HG03039 (cell line): ENCODE measurements around the gene PPP2R5A.
"Not testable (repeated sequence)": the region's sequence is repeated elsewhere in the genome, so short reads cannot be mapped to it uniquely, and the experiment has no call there.

Source experiments
- ATAC-seq: cut with Tn5 transposase; IDR thresholded peaks from one replicate; pipeline ENCODE4 v1.9.1; 2021; ENCODE audit warnings: mild to moderate bottlenecking, moderate library complexity; ENCODE audit not compliant: unreplicated experiment

Gene PPP2R5A

GRCh38 chr1:212351588-212352362, 66.6 kb downstream of the PPP2R5A start:
- no peak for ATAC-seq

- ATAC-seq: no peak
These were observed 68.0 kb downstream of the PPP2R5A start for GRCh38 chr1:212353181-212353580.

- ATAC-seq: no peak
These were observed 69.3 kb downstream of the PPP2R5A start for GRCh38 chr1:212354464-212354863.

GRCh38 chr1:212355230-212355969, 70.2 kb downstream of the PPP2R5A start:
- ATAC-seq: no peak

- ATAC-seq: no peak
These were observed 74.7 kb downstream of the PPP2R5A start for GRCh38 chr1:212359794-212360479.

GRCh38 chr1:212364985-212365384, 79.8 kb downstream of the PPP2R5A start:
- no peak for ATAC-seq

GRCh38 chr1:212366901-212367300, 81.7 kb downstream of the PPP2R5A start:
- no peak for ATAC-seq

- ATAC-seq: no peak
These were observed 82.4 kb downstream of the PPP2R5A start for GRCh38 chr1:212367474-212368072.

- ATAC-seq: peak; percentile 70
These were observed 82.9 kb downstream of the PPP2R5A start for GRCh38 chr1:212368073-212368484.

- no peak for ATAC-seq
These were observed 90.8 kb downstream of the PPP2R5A start for GRCh38 chr1:212375986-212376385.

GRCh38 chr1:212377644-212378043, 92.4 kb downstream of the PPP2R5A start:
- no peak for ATAC-seq

- ATAC-seq: no peak
These were observed 94.2 kb downstream of the PPP2R5A start for GRCh38 chr1:212379366-212379765.

- no peak for ATAC-seq
These were observed 96.3 kb downstream of the PPP2R5A start for GRCh38 chr1:212381397-212382035.

GRCh38 chr1:212386029-212386428, 100.8 kb downstream of the PPP2R5A start:
- no peak for ATAC-seq

- ATAC-seq: no peak
These were observed 103.9 kb downstream of the PPP2R5A start for GRCh38 chr1:212388985-212389716.

GRCh38 chr1:212395678-212396437, 110.6 kb downstream of the PPP2R5A start:
- ATAC-seq: not testable (repeated sequence)

- ATAC-seq: no peak
These were observed 111.4 kb downstream of the PPP2R5A start for GRCh38 chr1:212396638-212397037.

GRCh38 chr1:212397171-212397570, 112.0 kb downstream of the PPP2R5A start:
- ATAC-seq: no peak

- ATAC-seq: no peak
These were observed 115.8 kb downstream of the PPP2R5A start for GRCh38 chr1:212401042-212401441.
